Adipose tissue (tissue), 3 donors: ENCODE measurements around the gene COMMD8. TPM values are rescaled to one million over a fixed set of nuclear protein-coding genes. Genes with fewer than 3 reads are reported as not detected.
"Not testable (repeated sequence)": the region's sequence is repeated elsewhere in the genome, so short reads cannot be mapped to it uniquely, and the experiment has no call there.

ENCODE experiments used
- H3K27ac ChIP-seq: one replicate; pipeline ENCODE4 v1.5.1; 2013; ENCODE audit warnings: low read depth, low read length
- WGBS, 3 donors: extraction: QIAGEN DNeasy Blood & Tissue Kit; methylation state at CpG; one replicate each; pipeline ENCODE4 v1.1.7; 2013; 5-methylcytosine and 5-hydroxymethylcytosine counted together
- polyA plus RNA-seq, 3 donors: library from polyadenylated mRNA; stranded (reverse); fragments of 200-250 nt; gene quantifications; one replicate each; pipeline ENCODE4 v1.2.3, GENCODE V29; 2013
- donor health status: healthy with polysubstance abuse.
- donor health status: Bipolar disorder and iron deficiency.
- donor health status: healthy.

COMMD8 gene
- 10 to 100 TPM in 1 of 3 donors, 1 to 10 TPM in 2; 6.9 to 23.7 (median 8.4) TPM for polyA plus RNA-seq

GRCh38 chr4:47463235-47463956, at the start of gene COMMD8:
Gene COMMD8, minus strand, starts transcription at chr4:47463702. Its CDS starts 51 bp downstream, at chr4:47463651.
- 0 to 1% (median 0%) methylated on average over 46 to 51 of the region's 51 CpGs for WGBS, 3 donors
- no peak within 1 kb of the TSS for H3K27ac ChIP-seq

- 31 to 41% (median 34%) methylated on average over 2 of the region's 2 CpGs for WGBS, 3 donors
- H3K27ac ChIP-seq, result no peak overlapping the region
These were observed 47.1 kb upstream of the COMMD8 start for GRCh38 chr4:47510506-47511143.

GRCh38 chr4:47505666-47506065, 42.2 kb upstream of the COMMD8 start:
- no peak overlapping the region for H3K27ac ChIP-seq
- 81 to 93% (median 89%) methylated on average over 3 of the region's 3 CpGs for WGBS, 3 donors

- H3K27ac ChIP-seq, result no peak overlapping the region
- WGBS, 3 donors, result 66 to 83% (median 80%) methylated on average over 3 of the region's 3 CpGs
These were observed 41.6 kb upstream of the COMMD8 start for GRCh38 chr4:47505147-47505546.

GRCh38 chr4:47500776-47501175, 37.3 kb upstream of the COMMD8 start:
- no peak overlapping the region for H3K27ac ChIP-seq
- WGBS, 3 donors, result 60 to 64% (median 61%) methylated on average over 3 of the region's 3 CpGs

- no peak overlapping the region for H3K27ac ChIP-seq
- WGBS, 3 donors, result 21 to 66% (median 22%) methylated on average over 2 of the region's 2 CpGs
These were observed 36.2 kb upstream of the COMMD8 start for GRCh38 chr4:47499700-47500099.

- H3K27ac ChIP-seq, result no peak overlapping the region
- 78 to 81% (median 80%) methylated on average over 6 of the region's 6 CpGs for WGBS, 3 donors
These were observed 35.4 kb upstream of the COMMD8 start for GRCh38 chr4:47498899-47499298.

- no peak overlapping the region for H3K27ac ChIP-seq
- WGBS, 3 donors, result 64 to 66% (median 65%) methylated on average over 4 of the region's 4 CpGs
These were observed 30.6 kb upstream of the COMMD8 start for GRCh38 chr4:47494124-47494430.

GRCh38 chr4:47493238-47494123, 30.0 kb upstream of the COMMD8 start:
- WGBS, 3 donors, result 86 to 95% (median 94%) methylated on average over 3 of the region's 3 CpGs

GRCh38 chr4:47490550-47490949, 27.0 kb upstream of the COMMD8 start:
- 80 to 87% (median 82%) methylated on average over 4 of the region's 4 CpGs for WGBS, 3 donors
- no peak overlapping the region for H3K27ac ChIP-seq

More at GRCh38 chr4:47493238-47494123, 30.0 kb upstream of the COMMD8 start:
- no peak overlapping the region for H3K27ac ChIP-seq

GRCh38 chr4:47488706-47489105, 25.2 kb upstream of the COMMD8 start:
- 51 to 66% (median 52%) methylated on average over 3 of the region's 3 CpGs for WGBS, 3 donors
- no peak overlapping the region for H3K27ac ChIP-seq

- 93 to 95% (median 94%) methylated on average over 9 of the region's 9 CpGs for WGBS, 3 donors
- not testable (repeated sequence) for H3K27ac ChIP-seq
These were observed 23.2 kb upstream of the COMMD8 start for GRCh38 chr4:47486727-47487126.

- H3K27ac ChIP-seq, result no peak overlapping the region
- WGBS, 3 donors, result 29 to 40% (median 39%) methylated on average over 5 of the region's 5 CpGs
These were observed 22.8 kb upstream of the COMMD8 start for GRCh38 chr4:47486231-47486673.

- no peak overlapping the region for H3K27ac ChIP-seq
- 0 to 2% (median 1%) methylated on average over 14 of the region's 14 CpGs for WGBS, 3 donors
These were observed 22.3 kb upstream of the COMMD8 start for GRCh38 chr4:47485768-47486167.

GRCh38 chr4:47485047-47485692, 21.7 kb upstream of the COMMD8 start, which contains the start of gene ATP10D:
Gene ATP10D, plus strand, starts transcription at chr4:47485275. Its CDS starts 27,266 bp downstream, at chr4:47512541.
- H3K27ac ChIP-seq, result peak within 1 kb of the TSS; percentile 93
- 0 to 1% (median 0%) methylated on average over 33 to 34 of the region's 34 CpGs for WGBS, 3 donors

- WGBS, 3 donors, result 79 to 85% (median 80%) methylated on average over 3 of the region's 3 CpGs
- no peak overlapping the region for H3K27ac ChIP-seq
These were observed 20.7 kb upstream of the COMMD8 start for GRCh38 chr4:47484168-47484567.

- WGBS, 3 donors, result 86 to 88% (median 87%) methylated on average over 3 of the region's 3 CpGs
- no peak overlapping the region for H3K27ac ChIP-seq
These were observed 20.2 kb upstream of the COMMD8 start for GRCh38 chr4:47483745-47484144.

GRCh38 chr4:47482326-47482725, 18.8 kb upstream of the COMMD8 start:
- WGBS, 3 donors, result 67 to 79% (median 67%) methylated on average over 4 of the region's 4 CpGs
- no peak overlapping the region for H3K27ac ChIP-seq
